Measurements from ENCODE around the gene MIGA2.

The MIGA2 gene

DNA sequence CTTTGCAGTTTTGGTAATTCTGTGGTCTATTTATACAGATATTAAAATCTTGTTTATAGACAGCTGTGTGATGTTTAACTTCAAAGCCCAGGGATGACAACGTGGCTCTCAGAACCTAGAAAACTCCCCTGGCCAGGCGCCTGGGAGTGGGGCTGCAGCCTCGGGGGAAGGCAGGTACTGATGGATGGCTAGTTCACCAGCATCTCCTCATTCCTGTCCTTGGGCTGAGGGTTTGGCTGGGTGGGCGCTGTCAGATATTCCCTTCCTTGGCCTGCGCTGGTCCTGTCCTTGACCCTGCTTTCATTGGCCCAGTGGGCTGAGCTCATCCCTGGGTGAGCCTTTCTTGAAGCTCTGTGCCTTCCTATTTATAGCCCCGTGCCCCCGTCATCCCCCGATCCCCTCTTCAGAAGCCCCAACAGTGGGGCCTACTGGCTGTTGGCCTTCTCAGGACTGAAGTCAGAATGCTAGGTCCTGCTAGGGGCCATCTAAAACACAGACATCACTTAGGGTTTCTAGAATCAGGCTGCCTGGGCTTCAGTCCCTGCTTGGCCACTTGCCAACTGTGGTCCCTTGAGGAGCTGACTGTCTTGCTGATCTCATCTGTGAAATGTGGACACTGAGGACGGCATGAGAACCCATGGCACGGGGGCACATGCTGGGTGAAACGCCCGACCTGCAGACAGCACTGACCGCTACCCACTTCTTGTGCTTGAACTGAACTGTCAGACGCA is 29.2 kb upstream of the MIGA2 start:
- no peaks in the 10 kb centered on the region for H3K9me3 ChIP-seq (ENCODE audit: control insufficient read depth, insufficient read depth, low read length)
- peaks cover 9% of the 10 kb centered on the region for H3K36me3 ChIP-seq (ENCODE audit: insufficient read depth, low read length)
- no peaks in the 10 kb centered on the region for H3K4me1 ChIP-seq (ENCODE audit: insufficient read depth, low read length)
- no peak overlapping the region for H3K9ac ChIP-seq (ENCODE audit: low read depth, low read length)

DNA sequence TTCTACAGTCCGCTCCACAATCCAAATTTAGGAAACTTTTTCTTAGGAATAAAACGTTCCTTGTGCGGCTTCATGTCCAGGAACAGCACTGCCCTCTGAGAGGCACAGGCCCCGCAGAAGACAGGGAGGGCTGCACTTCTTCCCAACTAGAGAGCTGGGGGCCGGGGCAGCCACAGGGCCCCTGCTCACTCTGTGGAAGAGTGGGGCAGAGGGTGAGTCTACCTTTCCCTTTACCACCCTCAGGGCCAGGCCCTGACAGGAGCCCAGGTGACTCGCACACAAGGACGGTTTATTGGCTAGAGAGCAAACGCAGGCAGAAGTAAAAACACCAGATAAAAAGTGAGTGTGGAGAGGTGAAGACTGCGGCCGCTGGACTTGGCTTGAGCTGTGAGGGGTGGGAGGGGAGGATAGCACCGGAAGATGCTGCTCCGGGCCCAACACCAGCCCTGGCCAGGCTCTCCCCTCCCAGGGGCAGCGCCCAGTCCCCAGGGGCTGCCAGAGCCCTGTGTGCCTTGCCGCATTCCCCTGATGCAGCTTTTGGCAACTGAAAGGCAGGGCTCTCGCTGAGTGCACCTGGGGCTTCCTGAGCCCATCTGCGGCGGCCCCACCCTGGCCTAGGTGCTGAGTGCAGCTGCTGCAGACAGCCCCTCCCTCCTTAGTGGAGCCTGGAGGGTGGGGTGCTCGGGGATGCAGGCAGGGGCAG is 28.5 kb upstream of the MIGA2 start:
- Histone ChIP-seq H3K9ac (ENCODE audit: low read depth, low read length) (no peak overlapping the region), H3K4me1 (ENCODE audit: insufficient read depth, low read length) (no peaks in the 10 kb centered on the region), H3K36me3 (ENCODE audit: insufficient read depth, low read length) (peaks cover 4% of the 10 kb centered on the region), H3K9me3 (ENCODE audit: control insufficient read depth, insufficient read depth, low read length) (no peaks in the 10 kb centered on the region)

DNA sequence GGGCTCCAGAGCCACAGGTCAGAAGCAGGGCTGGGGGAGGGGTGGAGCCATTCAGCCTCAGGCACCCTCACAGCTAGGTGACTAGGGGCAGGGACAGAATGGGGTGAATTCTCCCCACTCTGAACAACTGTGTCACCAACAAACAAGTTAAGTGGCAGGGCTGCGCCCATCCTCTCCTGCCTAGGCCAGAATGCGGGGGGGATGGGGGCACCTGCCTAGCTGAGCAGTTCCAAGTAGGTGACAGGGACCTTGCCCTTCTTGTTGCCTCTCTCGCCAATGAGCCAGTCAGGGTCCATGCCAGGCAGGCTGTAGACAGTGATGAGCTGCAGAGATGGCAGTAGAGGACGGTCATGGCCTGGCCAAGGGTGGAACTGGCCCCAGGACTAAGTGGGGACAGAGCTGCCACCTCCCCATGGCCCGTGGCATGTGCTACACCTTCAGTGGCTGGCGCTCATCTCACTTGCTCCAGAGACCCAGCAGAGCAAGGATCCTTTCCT is 27.9 kb upstream of the MIGA2 start:
- H3K4me1 ChIP-seq (ENCODE audit: insufficient read depth, low read length): no peaks in the 10 kb centered on the region
- no peaks in the 10 kb centered on the region; the same call in 1 of the 2 replicates for H3K36me3 ChIP-seq (ENCODE audit: insufficient read depth, low read length)
- no peak overlapping the region for H3K9ac ChIP-seq (ENCODE audit: low read depth, low read length)
- H3K9me3 ChIP-seq (ENCODE audit: control insufficient read depth, insufficient read depth, low read length): no peaks in the 10 kb centered on the region

DNA sequence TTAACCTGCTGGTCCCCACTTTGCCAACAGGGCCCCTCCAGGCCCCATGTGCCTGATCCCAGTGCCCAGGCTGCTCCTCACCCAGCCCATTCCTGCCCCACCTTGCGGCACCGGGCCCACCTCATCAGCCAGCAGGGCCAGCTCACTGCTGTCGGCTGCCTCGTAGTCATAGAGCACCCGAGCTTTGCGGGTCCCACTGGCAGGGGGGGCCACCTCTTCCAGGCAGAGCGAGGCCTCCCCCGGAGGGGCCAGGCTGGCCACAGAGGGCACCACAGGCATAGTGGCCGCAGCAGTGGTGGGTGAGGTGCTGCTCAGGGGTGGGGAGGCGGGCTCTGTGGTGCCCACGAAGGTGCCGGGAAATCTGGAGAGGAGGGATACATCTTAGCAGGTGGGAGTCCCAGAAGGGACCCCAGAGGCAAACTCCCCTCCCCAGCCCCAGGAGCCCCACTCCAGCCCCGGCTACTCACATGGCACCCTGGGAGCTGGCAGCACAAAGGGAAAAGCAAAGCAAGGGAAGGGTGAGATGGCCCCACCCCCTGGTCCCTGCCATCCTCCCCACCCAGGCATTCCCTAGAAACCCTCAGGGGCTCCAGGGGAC is 27.3 kb upstream of the MIGA2 start:
- Histone ChIP-seq H3K36me3 (ENCODE audit: insufficient read depth, low read length) (peaks cover under 1% of the 10 kb centered on the region; the same call in 1 of the 2 replicates), H3K9ac (ENCODE audit: low read depth, low read length) (no peak overlapping the region), H3K4me1 (ENCODE audit: insufficient read depth, low read length) (no peaks in the 10 kb centered on the region), H3K9me3 (ENCODE audit: control insufficient read depth, insufficient read depth, low read length) (no peaks in the 10 kb centered on the region)

DNA sequence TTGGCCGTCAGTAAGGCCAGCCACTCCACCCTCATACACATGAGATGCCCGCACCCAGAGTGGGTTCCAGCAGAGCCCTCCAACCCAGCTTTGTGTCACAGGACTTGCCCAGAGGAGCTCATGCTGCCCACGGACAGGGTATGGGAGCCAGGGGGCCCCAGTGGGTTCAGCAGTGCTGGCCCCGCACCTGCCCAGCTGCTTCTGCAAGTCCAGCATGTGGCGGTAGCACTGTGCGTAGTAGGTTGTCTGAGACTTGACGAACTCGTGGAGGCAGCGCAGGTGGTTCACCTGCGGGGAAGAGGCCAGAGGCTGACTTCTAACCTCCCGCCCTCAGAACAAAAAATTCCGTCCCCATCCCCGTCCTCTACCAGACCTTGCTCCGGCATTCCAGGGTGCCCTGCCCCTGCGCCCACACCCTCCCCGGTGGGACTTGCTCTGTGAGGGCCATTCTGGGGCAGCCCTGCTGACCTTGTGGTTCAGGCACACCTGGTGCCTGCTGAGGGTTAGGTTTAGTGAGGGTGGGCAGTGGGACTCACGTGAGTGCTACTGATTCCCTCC is 26.8 kb upstream of the MIGA2 start:
- Histone ChIP-seq H3K9me3 (ENCODE audit: control insufficient read depth, insufficient read depth, low read length) (no peaks in the 10 kb centered on the region), H3K4me1 (ENCODE audit: insufficient read depth, low read length) (no peaks in the 10 kb centered on the region), H3K9ac (ENCODE audit: low read depth, low read length) (no peak overlapping the region), H3K36me3 (ENCODE audit: insufficient read depth, low read length) (peaks cover 6% of the 10 kb centered on the region; the same call in 1 of the 2 replicates)

DNA sequence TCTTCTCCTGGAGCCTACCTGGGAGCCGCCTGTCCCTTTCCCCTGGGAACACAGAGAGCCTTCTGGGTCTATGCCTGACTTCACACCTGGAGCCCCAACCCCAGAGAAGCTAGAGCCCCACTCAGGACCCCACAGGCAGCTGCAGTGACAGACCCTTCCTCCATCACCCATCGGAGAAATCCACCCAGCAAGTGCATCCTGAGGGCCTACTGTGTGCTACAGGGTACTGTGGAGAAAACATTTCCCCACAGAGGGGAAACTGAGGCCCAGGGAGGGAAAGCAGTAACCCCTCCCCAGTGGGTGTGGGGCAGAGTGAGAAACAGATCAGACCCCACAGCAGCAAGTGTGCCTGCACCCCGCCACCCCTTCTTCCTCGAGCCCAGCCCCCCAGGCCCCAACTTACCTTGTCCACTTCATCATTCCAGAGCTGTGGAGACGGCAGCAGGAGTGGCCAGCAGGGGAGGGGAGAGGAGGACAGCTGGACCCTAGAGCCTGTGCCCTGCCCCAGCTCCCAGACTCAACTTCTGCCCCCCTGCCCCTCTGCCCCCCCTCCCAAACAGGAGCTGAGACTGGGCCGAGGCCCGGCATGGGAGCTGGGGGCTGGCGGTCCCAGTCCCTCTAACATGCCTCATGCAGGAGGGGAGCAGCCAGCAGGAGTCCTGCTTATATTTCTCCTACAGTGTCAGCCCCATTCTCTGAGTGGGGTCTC is 26.0 kb upstream of the MIGA2 start:
- H3K9ac ChIP-seq (ENCODE audit: low read depth, low read length): no peak overlapping the region
- no peaks in the 10 kb centered on the region for H3K9me3 ChIP-seq (ENCODE audit: control insufficient read depth, insufficient read depth, low read length)
- H3K4me1 ChIP-seq (ENCODE audit: insufficient read depth, low read length): no peaks in the 10 kb centered on the region
- H3K36me3 ChIP-seq (ENCODE audit: insufficient read depth, low read length): peaks cover 7% of the 10 kb centered on the region; the same call in 1 of the 2 replicates

DNA sequence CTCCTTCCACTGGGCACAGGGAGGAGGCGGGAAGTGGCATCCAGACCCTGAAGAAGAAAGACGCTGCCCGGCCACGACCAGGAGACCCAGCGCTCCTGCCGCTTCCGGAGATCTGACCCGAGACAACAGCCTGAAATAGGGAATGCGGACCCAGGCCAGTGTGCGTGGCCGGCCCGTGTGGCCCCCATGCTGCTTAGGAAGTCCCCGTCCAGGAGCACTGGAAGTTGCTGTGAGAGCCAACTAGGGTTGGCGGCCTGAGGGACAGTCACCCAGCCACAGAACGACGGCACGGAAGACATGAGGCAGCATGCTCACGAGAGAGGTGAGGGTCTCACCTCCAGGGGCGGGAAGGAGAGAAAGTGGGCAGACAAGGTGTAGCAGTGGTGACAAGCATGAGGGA is 25.3 kb upstream of the MIGA2 start:
- H3K36me3 ChIP-seq (ENCODE audit: insufficient read depth, low read length): peaks cover 7% of the 10 kb centered on the region; the same call in 1 of the 2 replicates

DNA sequence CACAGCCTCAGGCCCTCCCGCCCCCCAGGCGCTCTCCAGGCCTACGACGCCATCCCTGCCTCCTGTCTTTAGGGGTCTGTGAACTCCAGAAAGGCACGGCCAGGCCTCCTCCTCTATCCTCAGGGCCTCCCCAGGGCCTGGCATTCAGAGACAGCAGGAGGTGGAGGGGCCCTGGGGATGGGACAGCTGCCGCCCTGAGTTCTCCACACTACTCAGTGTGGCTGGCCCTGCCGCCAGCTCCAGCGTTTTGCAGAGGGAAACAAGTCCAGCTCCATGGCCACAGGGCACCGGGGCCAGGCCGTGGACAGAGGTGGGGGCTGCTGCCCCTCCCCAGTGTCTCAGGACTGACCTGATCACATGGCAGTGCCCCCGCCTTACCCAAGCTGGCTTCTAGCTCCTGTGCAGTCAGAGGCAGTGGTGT is 24.7 kb upstream of the MIGA2 start:
- H3K36me3 ChIP-seq (ENCODE audit: insufficient read depth, low read length): peaks cover 7% of the 10 kb centered on the region; the same call in 1 of the 2 replicates
- H3K9ac ChIP-seq (ENCODE audit: low read depth, low read length): no peak overlapping the region
- no peaks in the 10 kb centered on the region for H3K9me3 ChIP-seq (ENCODE audit: control insufficient read depth, insufficient read depth, low read length)
- no peaks in the 10 kb centered on the region for H3K4me1 ChIP-seq (ENCODE audit: insufficient read depth, low read length)

More for the DNA sequence above, 25.3 kb upstream of the MIGA2 start:
- Histone ChIP-seq H3K9ac (ENCODE audit: low read depth, low read length) (no peak overlapping the region), H3K4me1 (ENCODE audit: insufficient read depth, low read length) (no peaks in the 10 kb centered on the region), H3K9me3 (ENCODE audit: control insufficient read depth, insufficient read depth, low read length) (no peaks in the 10 kb centered on the region)

DNA sequence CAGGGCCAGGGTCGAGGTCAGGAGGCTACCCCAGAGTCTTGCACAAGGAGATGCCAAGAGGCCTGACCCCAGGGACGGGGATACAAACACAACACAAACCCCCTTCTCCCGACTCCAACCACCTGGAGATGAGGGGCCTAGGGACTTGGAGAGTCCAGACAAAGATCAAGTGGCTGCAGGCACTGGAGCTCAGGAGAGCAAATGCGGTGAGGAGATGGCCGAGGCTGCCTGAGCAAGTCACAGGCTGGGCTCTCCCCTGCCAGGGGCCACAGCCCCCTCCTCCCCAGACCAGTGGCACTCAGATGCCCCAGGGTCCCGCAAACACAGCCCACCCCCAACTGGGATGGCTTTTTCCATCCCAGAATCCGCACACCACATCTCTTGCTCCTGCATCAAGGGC is 24.1 kb upstream of the MIGA2 start:
- Histone ChIP-seq H3K9ac (ENCODE audit: low read depth, low read length) (no peak overlapping the region), H3K36me3 (ENCODE audit: insufficient read depth, low read length) (peaks cover 7% of the 10 kb centered on the region; the same call in 1 of the 2 replicates), H3K9me3 (ENCODE audit: control insufficient read depth, insufficient read depth, low read length) (no peaks in the 10 kb centered on the region), H3K4me1 (ENCODE audit: insufficient read depth, low read length) (no peaks in the 10 kb centered on the region)

DNA sequence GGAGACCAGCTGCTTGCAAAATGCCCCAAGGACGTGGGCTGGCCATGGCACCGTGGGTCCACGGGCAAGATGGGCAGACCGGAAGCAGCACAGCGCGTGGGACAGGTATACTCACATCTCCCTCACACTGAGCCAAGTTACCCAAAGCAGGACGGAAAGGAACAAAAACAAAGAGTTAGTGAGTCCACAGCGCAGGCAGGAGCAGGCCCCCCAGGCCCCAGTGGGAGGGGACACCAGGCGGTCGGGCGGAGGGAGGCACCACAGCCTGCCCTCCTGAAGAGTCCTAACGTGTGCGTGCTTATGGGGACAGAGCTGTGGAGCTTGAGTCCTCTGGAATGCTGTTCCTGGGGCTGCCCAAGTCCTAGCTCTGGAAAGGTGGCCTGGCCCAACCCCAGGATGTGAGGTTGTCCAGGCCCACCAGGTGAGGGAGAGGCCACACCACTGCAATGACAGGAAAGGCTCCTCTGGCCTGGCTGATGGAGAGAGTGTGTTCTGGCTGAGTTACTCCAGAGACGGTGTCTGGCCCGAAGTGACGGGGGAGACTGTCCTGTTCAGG is 23.5 kb upstream of the MIGA2 start:
- Histone ChIP-seq H3K9me3 (ENCODE audit: control insufficient read depth, insufficient read depth, low read length) (no peaks in the 10 kb centered on the region), H3K4me1 (ENCODE audit: insufficient read depth, low read length) (no peaks in the 10 kb centered on the region), H3K36me3 (ENCODE audit: insufficient read depth, low read length) (peaks cover 7% of the 10 kb centered on the region; the same call in 1 of the 2 replicates), H3K9ac (ENCODE audit: low read depth, low read length) (no peak overlapping the region)

DNA sequence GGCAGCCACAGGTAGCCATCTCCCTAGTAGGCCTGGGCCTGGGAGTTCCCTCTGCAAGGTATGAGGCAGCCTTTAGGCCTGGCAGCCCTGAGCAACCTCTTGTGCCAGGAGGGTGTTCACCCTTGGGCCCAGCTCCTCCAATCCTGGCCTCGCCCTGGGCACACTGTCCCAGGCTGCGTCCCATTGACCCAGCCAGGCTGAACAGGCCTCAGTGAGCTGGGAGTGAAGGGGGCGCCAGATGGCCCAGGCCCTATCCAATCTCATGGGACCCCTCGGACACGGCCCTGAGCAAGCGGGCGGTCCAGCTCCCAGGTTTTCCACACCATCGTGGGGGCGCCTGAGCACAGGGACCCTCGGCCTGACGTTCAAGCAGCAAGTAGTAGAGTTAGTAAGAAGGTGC is 22.8 kb upstream of the MIGA2 start:
- no peak overlapping the region for H3K9ac ChIP-seq (ENCODE audit: low read depth, low read length)
- no peaks in the 10 kb centered on the region for H3K9me3 ChIP-seq (ENCODE audit: control insufficient read depth, insufficient read depth, low read length)
- H3K4me1 ChIP-seq (ENCODE audit: insufficient read depth, low read length): no peaks in the 10 kb centered on the region
- H3K36me3 ChIP-seq (ENCODE audit: insufficient read depth, low read length): peaks cover 7% of the 10 kb centered on the region; the same call in 1 of the 2 replicates

DNA sequence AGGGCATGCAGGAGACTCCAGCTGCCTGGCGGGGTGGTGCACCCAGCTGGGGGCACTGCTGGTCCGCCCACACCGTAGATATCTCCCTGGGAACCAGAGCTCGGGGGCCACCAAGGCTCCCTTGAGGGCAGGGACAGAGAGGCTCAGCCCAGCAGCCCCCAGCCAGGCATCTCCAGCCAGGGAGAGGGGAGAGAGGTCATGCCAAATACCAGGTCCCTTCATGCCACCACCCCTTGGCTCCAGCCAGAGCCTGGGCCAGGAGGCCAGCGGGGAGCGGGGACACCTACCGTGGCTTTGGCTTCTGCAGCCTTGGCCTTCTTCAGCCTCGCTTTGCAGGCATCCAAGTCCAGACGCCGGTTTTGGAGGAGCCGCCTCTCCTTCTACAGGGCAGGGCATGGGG is 22.3 kb upstream of the MIGA2 start:
- Histone ChIP-seq H3K9me3 (ENCODE audit: control insufficient read depth, insufficient read depth, low read length) (no peaks in the 10 kb centered on the region), H3K36me3 (ENCODE audit: insufficient read depth, low read length) (peaks cover 7% of the 10 kb centered on the region; the same call in 1 of the 2 replicates), H3K4me1 (ENCODE audit: insufficient read depth, low read length) (no peaks in the 10 kb centered on the region), H3K9ac (ENCODE audit: low read depth, low read length) (no peak overlapping the region)

DNA sequence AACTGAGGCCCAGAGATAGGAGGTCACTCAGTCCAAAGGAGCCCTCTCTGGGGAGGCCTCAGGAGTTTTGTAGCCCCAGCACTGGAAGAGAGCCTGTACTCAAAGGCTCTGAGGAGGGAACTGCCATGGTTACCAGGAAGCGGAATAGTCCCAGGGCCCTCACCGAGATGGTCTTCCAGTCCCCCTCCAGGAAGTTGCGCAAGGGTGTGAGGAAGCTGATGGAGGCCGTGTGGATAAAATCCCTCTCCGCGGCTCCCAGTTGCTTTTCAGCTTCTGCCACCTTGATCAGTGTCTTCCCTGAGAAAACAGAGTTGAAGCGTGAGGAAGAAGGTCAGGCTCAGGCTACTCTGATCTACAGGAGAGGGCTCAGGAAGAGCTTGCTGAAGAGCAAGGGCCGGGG is 21.8 kb upstream of the MIGA2 start:
- Histone ChIP-seq H3K9me3 (ENCODE audit: control insufficient read depth, insufficient read depth, low read length) (no peaks in the 10 kb centered on the region), H3K4me1 (ENCODE audit: insufficient read depth, low read length) (no peaks in the 10 kb centered on the region), H3K9ac (ENCODE audit: low read depth, low read length) (no peak overlapping the region), H3K36me3 (ENCODE audit: insufficient read depth, low read length) (peaks cover 7% of the 10 kb centered on the region; the same call in 1 of the 2 replicates)
